ENCODE data around the gene MFSD12.

Gene MFSD12

DNA sequence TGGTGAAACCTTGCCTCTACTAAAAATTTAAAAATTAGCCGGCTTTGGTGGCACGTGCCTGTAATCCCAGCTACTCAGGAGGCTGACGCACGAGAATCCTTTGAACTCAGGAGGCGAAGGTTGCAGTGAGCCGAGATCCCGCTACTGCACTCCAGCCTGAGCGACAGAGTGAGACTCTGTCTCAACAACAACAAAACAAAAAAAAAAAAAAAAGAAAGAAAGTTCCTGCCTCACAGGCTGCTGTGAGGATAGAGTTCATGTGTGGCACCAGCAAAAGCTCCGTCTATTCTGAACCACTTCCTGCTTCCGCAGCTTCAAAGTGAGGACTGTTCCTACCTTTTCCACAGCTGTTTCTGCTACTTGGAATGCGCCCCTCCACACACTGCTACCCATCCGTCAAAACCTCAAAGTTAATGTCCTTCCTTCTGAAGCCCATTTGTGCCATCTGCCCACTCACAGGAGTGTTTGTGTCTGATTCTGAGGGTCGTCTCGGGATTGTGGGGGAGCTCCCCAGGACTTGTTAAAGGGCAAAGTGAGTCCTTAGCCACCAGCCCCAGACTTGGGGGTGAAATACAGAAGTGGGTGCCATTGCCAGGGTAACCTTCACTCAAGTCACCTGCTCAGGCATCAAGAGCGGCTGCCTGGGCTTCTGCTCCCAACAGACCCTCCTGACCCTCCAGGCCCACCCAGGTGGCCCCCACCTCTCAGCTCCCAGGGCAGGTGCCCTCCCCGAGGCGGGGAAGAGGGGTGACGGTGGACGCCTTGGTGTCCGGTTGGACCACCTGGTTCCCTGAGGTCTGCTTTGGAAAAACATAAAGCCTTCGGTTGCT, 2.9 kb downstream of the MFSD12 start:
- Histone ChIP-seq H3K9me3 (ENCODE audit: control insufficient read depth, insufficient read depth, low read length) (no peaks in the 10 kb centered on the region), H3K36me3 (ENCODE audit: control insufficient read depth, insufficient read depth, low read length) (no peaks in the 10 kb centered on the region), H3K4me3 (ENCODE audit: low read depth, low read length) (no peak overlapping the region), H3K27ac (ENCODE audit: low read depth, low read length) (no peak overlapping the region), H3K9ac (ENCODE audit: low read depth, low read length) (no peak overlapping the region), H3K4me1 (ENCODE audit: control insufficient read depth, insufficient read depth, low read length) (peaks cover 4% of the 10 kb centered on the region; the same call in 1 of the 2 replicates), H3K27me3 (ENCODE audit: control insufficient read depth, insufficient read depth, low read length) (0 out of 2 replicates have a peak, but pooled peaks cover 6% of the 10 kb centered on the region)

GRCh38 chr19:3551792-3552095, 5.6 kb downstream of the MFSD12 start:
- H3K36me3 ChIP-seq (ENCODE audit: control insufficient read depth, insufficient read depth, low read length), result no peaks in the 10 kb centered on the region; the same call in 1 of the 2 replicates
- no peak overlapping the region for H3K4me3 ChIP-seq (ENCODE audit: low read depth, low read length)
- H3K27ac ChIP-seq (ENCODE audit: low read depth, low read length), result no peak overlapping the region
- no peaks in the 10 kb centered on the region for H3K9me3 ChIP-seq (ENCODE audit: control insufficient read depth, insufficient read depth, low read length)
- H3K27me3 ChIP-seq (ENCODE audit: control insufficient read depth, insufficient read depth, low read length), result 0 out of 2 replicates have a peak, but pooled peaks cover 3% of the 10 kb centered on the region
- no peak overlapping the region for H3K9ac ChIP-seq (ENCODE audit: low read depth, low read length)
- peaks cover 4% of the 10 kb centered on the region; the same call in 1 of the 2 replicates for H3K4me1 ChIP-seq (ENCODE audit: control insufficient read depth, insufficient read depth, low read length)

DNA sequence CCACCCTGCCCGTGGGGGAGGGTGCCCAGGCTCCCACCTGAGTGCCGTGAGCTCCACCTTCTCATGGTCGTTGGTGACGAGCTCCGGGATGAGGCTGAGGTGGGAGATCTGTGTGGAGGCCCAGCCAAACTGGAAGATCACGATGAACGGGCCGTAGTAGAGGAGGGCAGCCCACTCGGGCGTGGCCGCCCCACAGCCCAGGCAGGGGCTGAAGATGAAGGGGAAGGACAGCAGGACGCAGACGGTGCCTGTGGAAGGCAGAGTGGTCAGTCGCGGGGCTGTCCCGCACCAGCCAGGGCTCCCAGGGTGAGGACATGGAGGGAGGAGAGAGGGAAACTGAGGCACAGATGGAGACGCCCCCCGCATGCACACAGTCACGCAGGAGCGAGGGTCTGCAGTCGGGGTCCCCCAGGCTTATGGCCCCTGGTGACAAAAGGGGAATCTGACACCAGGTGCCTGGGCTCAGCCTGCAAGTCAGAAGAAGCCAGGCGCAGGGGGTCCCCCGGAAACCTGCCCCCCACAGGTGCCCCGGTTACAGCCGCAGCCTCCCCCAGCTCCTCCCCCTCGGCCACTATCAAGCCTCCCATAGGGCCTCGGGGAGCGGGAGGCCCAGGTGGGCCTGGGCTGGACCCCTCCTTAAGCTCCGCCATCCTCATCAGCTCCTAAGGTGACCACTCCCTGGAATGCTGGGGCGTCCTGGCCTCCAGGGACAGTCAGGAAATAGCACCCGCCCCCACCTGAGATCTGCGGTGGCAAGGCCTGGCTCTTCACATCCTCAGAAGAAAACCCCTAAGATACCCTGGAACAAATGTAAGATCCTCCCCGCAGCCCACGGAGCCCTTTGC, 6.2 kb downstream of the MFSD12 start:
- peaks cover 3% of the 10 kb centered on the region; the same call in 1 of the 2 replicates for H3K36me3 ChIP-seq (ENCODE audit: control insufficient read depth, insufficient read depth, low read length)
- H3K27me3 ChIP-seq (ENCODE audit: control insufficient read depth, insufficient read depth, low read length), result no peaks in the 10 kb centered on the region
- no peak overlapping the region for H3K27ac ChIP-seq (ENCODE audit: low read depth, low read length)
- no peak overlapping the region for H3K9ac ChIP-seq (ENCODE audit: low read depth, low read length)
- H3K9me3 ChIP-seq (ENCODE audit: control insufficient read depth, insufficient read depth, low read length), result no peaks in the 10 kb centered on the region
- H3K4me1 ChIP-seq (ENCODE audit: control insufficient read depth, insufficient read depth, low read length), result no peaks in the 10 kb centered on the region
- no peak overlapping the region for H3K4me3 ChIP-seq (ENCODE audit: low read depth, low read length)

DNA sequence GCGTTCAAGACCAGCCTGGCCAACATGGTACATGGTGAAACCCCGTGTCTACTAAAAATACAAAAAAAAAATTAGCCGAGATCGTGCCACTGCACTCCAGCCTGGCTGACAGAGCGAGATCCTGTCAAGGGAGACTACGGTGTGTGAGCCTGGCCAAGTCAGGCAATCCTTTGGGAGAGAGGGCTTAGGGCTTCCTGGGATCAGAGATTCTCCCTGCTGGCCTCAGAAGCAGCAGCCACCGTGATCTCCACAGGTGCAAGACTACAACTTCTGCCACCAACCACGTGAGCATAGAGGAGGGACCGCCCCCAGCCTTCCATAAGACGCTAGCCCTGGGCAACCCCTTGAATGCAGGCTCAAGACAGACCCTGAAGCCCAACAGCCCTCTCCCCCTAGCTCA, 7.6 kb downstream of the MFSD12 start:
- Histone ChIP-seq H3K27me3 (ENCODE audit: control insufficient read depth, insufficient read depth, low read length) (no peaks in the 10 kb centered on the region), H3K9ac (ENCODE audit: low read depth, low read length) (no peak overlapping the region), H3K27ac (ENCODE audit: low read depth, low read length) (no peak overlapping the region)

GRCh38 chr19:3548606-3549005, 8.8 kb downstream of the MFSD12 start:
- peaks cover 7% of the 10 kb centered on the region; the same call in 1 of the 2 replicates for H3K36me3 ChIP-seq (ENCODE audit: control insufficient read depth, insufficient read depth, low read length)
- no peak overlapping the region for H3K27ac ChIP-seq (ENCODE audit: low read depth, low read length)
- no peak overlapping the region for H3K4me3 ChIP-seq (ENCODE audit: low read depth, low read length)
- no peaks in the 10 kb centered on the region for H3K9me3 ChIP-seq (ENCODE audit: control insufficient read depth, insufficient read depth, low read length)
- no peaks in the 10 kb centered on the region for H3K4me1 ChIP-seq (ENCODE audit: control insufficient read depth, insufficient read depth, low read length)
- no peaks in the 10 kb centered on the region for H3K27me3 ChIP-seq (ENCODE audit: control insufficient read depth, insufficient read depth, low read length)
- no peak overlapping the region for H3K9ac ChIP-seq (ENCODE audit: low read depth, low read length)

More for the DNA sequence above, 7.6 kb downstream of the MFSD12 start:
- peaks cover 7% of the 10 kb centered on the region; the same call in 1 of the 2 replicates for H3K36me3 ChIP-seq (ENCODE audit: control insufficient read depth, insufficient read depth, low read length)
- no peaks in the 10 kb centered on the region for H3K4me1 ChIP-seq (ENCODE audit: control insufficient read depth, insufficient read depth, low read length)
- H3K4me3 ChIP-seq (ENCODE audit: low read depth, low read length), result no peak overlapping the region
- no peaks in the 10 kb centered on the region for H3K9me3 ChIP-seq (ENCODE audit: control insufficient read depth, insufficient read depth, low read length)

GRCh38 chr19:3547767-3548282, 9.6 kb downstream of the MFSD12 start:
- Histone ChIP-seq H3K9ac (ENCODE audit: low read depth, low read length) (no peak overlapping the region), H3K4me3 (ENCODE audit: low read depth, low read length) (no peak overlapping the region), H3K27me3 (ENCODE audit: control insufficient read depth, insufficient read depth, low read length) (no peaks in the 10 kb centered on the region), H3K4me1 (ENCODE audit: control insufficient read depth, insufficient read depth, low read length) (no peaks in the 10 kb centered on the region), H3K27ac (ENCODE audit: low read depth, low read length) (no peak overlapping the region), H3K9me3 (ENCODE audit: control insufficient read depth, insufficient read depth, low read length) (no peaks in the 10 kb centered on the region), H3K36me3 (ENCODE audit: control insufficient read depth, insufficient read depth, low read length) (peaks cover 7% of the 10 kb centered on the region; the same call in 1 of the 2 replicates)

- Histone ChIP-seq H3K4me3 (ENCODE audit: low read depth, low read length) (no peak overlapping the region), H3K4me1 (ENCODE audit: control insufficient read depth, insufficient read depth, low read length) (no peaks in the 10 kb centered on the region), H3K9me3 (ENCODE audit: control insufficient read depth, insufficient read depth, low read length) (no peaks in the 10 kb centered on the region), H3K9ac (ENCODE audit: low read depth, low read length) (no peak overlapping the region), H3K27me3 (ENCODE audit: control insufficient read depth, insufficient read depth, low read length) (no peaks in the 10 kb centered on the region), H3K36me3 (ENCODE audit: control insufficient read depth, insufficient read depth, low read length) (peaks cover 7% of the 10 kb centered on the region; the same call in 1 of the 2 replicates), H3K27ac (ENCODE audit: low read depth, low read length) (no peak overlapping the region)
These were observed 10.1 kb downstream of the MFSD12 start for GRCh38 chr19:3547301-3547731.

DNA sequence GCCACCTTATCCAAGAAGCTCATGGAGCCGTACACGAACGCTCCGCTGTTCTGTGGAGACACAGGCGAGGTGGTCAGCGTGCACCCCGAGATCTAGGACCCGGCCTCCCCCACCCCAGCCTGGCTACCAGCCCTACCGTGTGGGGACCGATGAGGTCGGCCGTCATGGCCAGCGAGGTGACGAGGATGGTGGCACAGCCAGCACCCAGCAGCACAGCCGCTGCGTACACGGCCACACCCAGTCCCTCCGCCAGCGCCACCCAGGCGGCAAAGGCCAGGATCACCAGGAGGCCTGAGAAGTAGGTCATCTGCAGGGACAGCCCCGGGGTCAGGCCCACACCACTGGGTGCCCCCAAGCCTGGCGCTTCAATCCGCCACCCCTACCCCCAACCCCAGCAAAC, 11.3 kb downstream of the MFSD12 start:
- no peaks in the 10 kb centered on the region for H3K27me3 ChIP-seq (ENCODE audit: control insufficient read depth, insufficient read depth, low read length)
- H3K4me3 ChIP-seq (ENCODE audit: low read depth, low read length), result no peak overlapping the region
- no peak overlapping the region for H3K9ac ChIP-seq (ENCODE audit: low read depth, low read length)
- peaks cover 7% of the 10 kb centered on the region; the same call in 1 of the 2 replicates for H3K36me3 ChIP-seq (ENCODE audit: control insufficient read depth, insufficient read depth, low read length)
- no peaks in the 10 kb centered on the region for H3K9me3 ChIP-seq (ENCODE audit: control insufficient read depth, insufficient read depth, low read length)
- H3K27ac ChIP-seq (ENCODE audit: low read depth, low read length), result no peak overlapping the region
- H3K4me1 ChIP-seq (ENCODE audit: control insufficient read depth, insufficient read depth, low read length), result no peaks in the 10 kb centered on the region

GRCh38 chr19:3545669-3546034, 11.7 kb downstream of the MFSD12 start:
- no peaks in the 10 kb centered on the region for H3K4me1 ChIP-seq (ENCODE audit: control insufficient read depth, insufficient read depth, low read length)
- no peak overlapping the region for H3K4me3 ChIP-seq (ENCODE audit: low read depth, low read length)
- H3K27ac ChIP-seq (ENCODE audit: low read depth, low read length), result no peak overlapping the region
- H3K9ac ChIP-seq (ENCODE audit: low read depth, low read length), result no peak overlapping the region
- H3K36me3 ChIP-seq (ENCODE audit: control insufficient read depth, insufficient read depth, low read length), result peaks cover 7% of the 10 kb centered on the region; the same call in 1 of the 2 replicates
- no peaks in the 10 kb centered on the region for H3K9me3 ChIP-seq (ENCODE audit: control insufficient read depth, insufficient read depth, low read length)
- no peaks in the 10 kb centered on the region for H3K27me3 ChIP-seq (ENCODE audit: control insufficient read depth, insufficient read depth, low read length)

GRCh38 chr19:3544742-3545668, 12.4 kb downstream of the MFSD12 start:
- no peak overlapping the region for H3K27ac ChIP-seq (ENCODE audit: low read depth, low read length)
- peaks cover 7% of the 10 kb centered on the region; the same call in 1 of the 2 replicates for H3K36me3 ChIP-seq (ENCODE audit: control insufficient read depth, insufficient read depth, low read length)
- H3K9ac ChIP-seq (ENCODE audit: low read depth, low read length), result no peak overlapping the region
- H3K27me3 ChIP-seq (ENCODE audit: control insufficient read depth, insufficient read depth, low read length), result no peaks in the 10 kb centered on the region
- H3K4me3 ChIP-seq (ENCODE audit: low read depth, low read length), result no peak overlapping the region
- no peaks in the 10 kb centered on the region for H3K9me3 ChIP-seq (ENCODE audit: control insufficient read depth, insufficient read depth, low read length)
- H3K4me1 ChIP-seq (ENCODE audit: control insufficient read depth, insufficient read depth, low read length), result no peaks in the 10 kb centered on the region
